ENCODE measurements around the gene EGFR.

DNA sequence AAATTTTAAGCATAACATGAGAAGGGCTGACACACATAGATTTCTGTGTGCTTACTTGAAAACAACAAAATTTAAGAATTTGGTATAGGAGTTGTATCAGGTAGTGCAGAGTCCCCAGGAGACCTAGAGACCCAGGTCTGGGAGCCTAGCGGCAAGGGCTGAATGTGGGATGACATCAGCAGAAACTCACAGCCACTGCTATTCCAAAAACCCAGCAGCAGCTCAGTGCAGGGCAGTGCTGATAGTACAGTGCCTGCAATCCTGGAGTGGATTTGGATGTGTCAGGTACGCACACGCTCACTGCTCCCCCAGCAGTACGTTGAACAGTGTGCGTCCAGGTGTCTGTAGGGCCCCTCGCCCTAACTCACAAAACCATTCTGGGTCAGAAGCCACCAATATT is 87.1 kb downstream of the EGFR start:
- TF ChIP-seq, protein P1, sequence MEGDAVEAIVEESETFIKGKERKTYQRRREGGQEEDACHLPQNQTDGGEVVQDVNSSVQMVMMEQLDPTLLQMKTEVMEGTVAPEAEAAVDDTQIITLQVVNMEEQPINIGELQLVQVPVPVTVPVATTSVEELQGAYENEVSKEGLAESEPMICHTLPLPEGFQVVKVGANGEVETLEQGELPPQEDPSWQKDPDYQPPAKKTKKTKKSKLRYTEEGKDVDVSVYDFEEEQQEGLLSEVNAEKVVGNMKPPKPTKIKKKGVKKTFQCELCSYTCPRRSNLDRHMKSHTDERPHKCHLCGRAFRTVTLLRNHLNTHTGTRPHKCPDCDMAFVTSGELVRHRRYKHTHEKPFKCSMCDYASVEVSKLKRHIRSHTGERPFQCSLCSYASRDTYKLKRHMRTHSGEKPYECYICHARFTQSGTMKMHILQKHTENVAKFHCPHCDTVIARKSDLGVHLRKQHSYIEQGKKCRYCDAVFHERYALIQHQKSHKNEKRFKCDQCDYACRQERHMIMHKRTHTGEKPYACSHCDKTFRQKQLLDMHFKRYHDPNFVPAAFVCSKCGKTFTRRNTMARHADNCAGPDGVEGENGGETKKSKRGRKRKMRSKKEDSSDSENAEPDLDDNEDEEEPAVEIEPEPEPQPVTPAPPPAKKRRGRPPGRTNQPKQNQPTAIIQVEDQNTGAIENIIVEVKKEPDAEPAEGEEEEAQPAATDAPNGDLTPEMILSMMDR (IDR thresholded peaks at IDR 0.05), result no peak
- no peak for TF ChIP-seq POLR2AphosphoS5 (IDR thresholded peaks at IDR 0.05)
- no peak for TF ChIP-seq POLR2A (IDR thresholded peaks at IDR 0.05)

Data from prostate gland (tissue), 2 donors.